ENCODE measurements around the gene IL6ST.
A peak's percentile ranks its signal among the peaks of the same experiment; 100 is the strongest.
"Not testable (repeated sequence)": the region's sequence is repeated elsewhere in the genome, so short reads cannot be mapped to it uniquely, and the experiment has no call there.

The IL6ST gene

GRCh38 chr5:55994495-55994997 lies at the start of gene IL6ST:
IL6ST (minus strand) TSS chr5:55994963; CDS start chr5:55976278, 18,685 bp downstream.
- no peak for DNase-seq (ENCODE audit: low read depth in 2 of 3, low spot score in 1 of 3)

- DNase-seq (ENCODE audit: low read depth in 2 of 3, low spot score in 1 of 3), result no peak
These were observed 45.2 kb upstream of the IL6ST start for GRCh38 chr5:56039985-56040384.

- not testable (repeated sequence) for DNase-seq (ENCODE audit: low read depth in 2 of 3, low spot score in 1 of 3)
These were observed 43.4 kb upstream of the IL6ST start for GRCh38 chr5:56038206-56038605.

GRCh38 chr5:56037531-56038010 lies 42.8 kb upstream of the IL6ST start:
- DNase-seq (ENCODE audit: low read depth in 2 of 3, low spot score in 1 of 3), result no peak

- not testable (repeated sequence) for DNase-seq (ENCODE audit: low read depth in 2 of 3, low spot score in 1 of 3)
These were observed 40.6 kb upstream of the IL6ST start for GRCh38 chr5:56035394-56035793.

GRCh38 chr5:56029871-56030630 lies 35.3 kb upstream of the IL6ST start:
- DNase-seq (ENCODE audit: low read depth in 2 of 3, low spot score in 1 of 3), result not testable (repeated sequence)

GRCh38 chr5:56029457-56029856 lies 34.7 kb upstream of the IL6ST start:
- no peak for DNase-seq (ENCODE audit: low read depth in 2 of 3, low spot score in 1 of 3)

- no peak for DNase-seq (ENCODE audit: low read depth in 2 of 3, low spot score in 1 of 3)
These were observed 33.9 kb upstream of the IL6ST start for GRCh38 chr5:56028708-56029107.

GRCh38 chr5:56026863-56027300 lies 32.1 kb upstream of the IL6ST start:
- DNase-seq (ENCODE audit: low read depth in 2 of 3, low spot score in 1 of 3), result no peak

- no peak for DNase-seq (ENCODE audit: low read depth in 2 of 3, low spot score in 1 of 3)
These were observed 30.6 kb upstream of the IL6ST start for GRCh38 chr5:56025151-56025885.

- DNase-seq (ENCODE audit: low read depth in 2 of 3, low spot score in 1 of 3), result no peak
These were observed 30.0 kb upstream of the IL6ST start for GRCh38 chr5:56024810-56025150.

- DNase-seq (ENCODE audit: low read depth in 2 of 3, low spot score in 1 of 3), result no peak
These were observed 28.5 kb upstream of the IL6ST start for GRCh38 chr5:56023296-56023695.

GRCh38 chr5:56019306-56020272 lies 24.8 kb upstream of the IL6ST start:
- no peak for DNase-seq (ENCODE audit: low read depth in 2 of 3, low spot score in 1 of 3)

GRCh38 chr5:56018832-56019231 lies 24.1 kb upstream of the IL6ST start:
- no peak for DNase-seq (ENCODE audit: low read depth in 2 of 3, low spot score in 1 of 3)

GRCh38 chr5:56014701-56015100 lies 19.9 kb upstream of the IL6ST start:
- DNase-seq (ENCODE audit: low read depth in 2 of 3, low spot score in 1 of 3), result not testable (repeated sequence)

GRCh38 chr5:56013939-56014338 lies 19.2 kb upstream of the IL6ST start:
- not testable (repeated sequence) for DNase-seq (ENCODE audit: low read depth in 2 of 3, low spot score in 1 of 3)

- DNase-seq (ENCODE audit: low read depth in 2 of 3, low spot score in 1 of 3), result peak in 2 of 3 donors; percentile 14 to 15
These were observed 17.7 kb upstream of the IL6ST start for GRCh38 chr5:56012281-56012963.

- peak in 1 of 3 donors; percentile 22 for DNase-seq (ENCODE audit: low read depth in 2 of 3, low spot score in 1 of 3)
These were observed 17.1 kb upstream of the IL6ST start for GRCh38 chr5:56011835-56012234.

- no peak for DNase-seq (ENCODE audit: low read depth in 2 of 3, low spot score in 1 of 3)
These were observed 15.7 kb upstream of the IL6ST start for GRCh38 chr5:56010431-56010830.

- DNase-seq (ENCODE audit: low read depth in 2 of 3, low spot score in 1 of 3), result no peak
These were observed 11.8 kb upstream of the IL6ST start for GRCh38 chr5:56006600-56006999.

All from stimulated activated CD4-positive, alpha-beta T cell treated with anti-CD3 and anti-CD28 coated beads, Interleukin-12 subunit alpha, Interleukin-12 subunit beta, amount 100 ng/mL, for 48 hours (primary cell).